H1 (cell line): ENCODE measurements around the gene PAX3. TPM values are rescaled to one million over a fixed set of nuclear protein-coding genes. Genes with fewer than 3 reads are reported as not detected.

Source experiments
- CTCF ChIA-PET: fragments of 300-600 bp; sonication (Branson Sonifier 250); formaldehyde crosslinking; loops from one replicate; lab custom pipeline; 2021; ENCODE audit not compliant: partially characterized antibody; lab: Charles Lee
- POLR2A ChIA-PET: fragments of 300-600 bp; sonication (Branson Sonifier 250); formaldehyde crosslinking; loops from one replicate; lab custom pipeline; 2021; ENCODE audit warnings: inconsistent platforms; ENCODE audit not compliant: partially characterized antibody; lab: Charles Lee
- DNase-seq, 2 experiments: peaks; one replicate each; pipeline versions ENCODE4 v3.0.0 to v3.0.0-alpha.2; 2010 to 2022; ENCODE audit warnings: low spot score in 2 of 2, low read depth in 1 of 2, mixed read lengths in 1 of 2
- FAIRE-seq: peaks from 2 replicates; lab custom pipeline; 2011; peaks lifted over from hg19 to GRCh38; lab: Jason Lieb, UNC
- H2AFZ ChIP-seq: 2 replicates; pipeline ENCODE4 v1.8.1; 2012; ENCODE audit warnings: low read length, inconsistent platforms
- H2AK5ac ChIP-seq: 2 replicates; pipeline ENCODE4 v1.6.1; 2013; ENCODE audit warnings: low read depth, low read length
- H2BK120ac ChIP-seq: replicated peaks from 2 replicates; pipeline ENCODE3; 2013; ENCODE audit warnings: low read depth, low read length, inconsistent platforms
- H2BK12ac ChIP-seq: 2 replicates; pipeline ENCODE4 v1.6.1; 2013; ENCODE audit warnings: low read depth, low read length
- H2BK15ac ChIP-seq: 2 replicates; pipeline ENCODE4 v1.6.1; 2013; ENCODE audit warnings: low read length
- H2BK20ac ChIP-seq: 2 replicates; pipeline ENCODE4 v1.6.1; 2013; ENCODE audit warnings: low read length
- H2BK5ac ChIP-seq: 2 replicates; pipeline ENCODE4 v1.6.1; 2013; ENCODE audit warnings: low read depth, low read length
- H3K14ac ChIP-seq: 2 replicates; pipeline ENCODE4 v1.6.1; 2013; ENCODE audit warnings: inconsistent platforms; ENCODE audit not compliant: insufficient read length
- H3K18ac ChIP-seq: 2 replicates; pipeline ENCODE4 v1.6.1; 2013; ENCODE audit warnings: low read length; ENCODE audit errors: extremely low read depth
- H3K23ac ChIP-seq: 2 replicates; pipeline ENCODE4 v1.6.1; 2013; ENCODE audit warnings: inconsistent platforms; ENCODE audit not compliant: insufficient read length
- H3K23me2 ChIP-seq: 2 replicates; pipeline ENCODE4 v1.6.1; 2013; ENCODE audit warnings: low read depth, low read length
- H3K27ac ChIP-seq: 2 replicates; pipeline ENCODE4 v1.6.1; 2011; ENCODE audit warnings: low read depth, low read length, inconsistent platforms
- H3K27me3 ChIP-seq, 4 experiments: replicated peaks in 1 of 4; 1 replicate in 1 of 4; 2 replicates in 3 of 4; pipeline versions ENCODE4 v1.6.1 to v1.8.1; 2011 to 2013; ENCODE audit warnings: low read length in 3 of 4, mild to moderate bottlenecking in 3 of 4, inconsistent platforms in 2 of 4, mixed read lengths in 2 of 4, moderate library complexity in 1 of 4; ENCODE audit not compliant: control insufficient read depth in 3 of 4, insufficient read depth in 3 of 4; ENCODE audit errors: extremely low read depth in 1 of 4
- H3K36me3 ChIP-seq, 4 experiments: 2 replicates each; pipeline versions ENCODE4 v1.6.1 to v1.8.1; 2011 to 2013; ENCODE audit warnings: mild to moderate bottlenecking in 4 of 4, low read length in 3 of 4, moderate library complexity in 2 of 4, control low read depth in 1 of 4, inconsistent platforms in 1 of 4; ENCODE audit not compliant: insufficient read depth in 4 of 4, control insufficient read depth in 2 of 4
- H3K4ac ChIP-seq: replicated peaks from 2 replicates; pipeline ENCODE3; 2013; ENCODE audit warnings: low read length, low read depth, mixed read lengths, inconsistent platforms; ENCODE audit not compliant: insufficient read length
- H3K4me1 ChIP-seq, 4 experiments: replicated peaks in 1 of 4; 1 replicate in 1 of 4; 2 replicates in 3 of 4; pipeline versions ENCODE4 v1.6.1 to v1.8.1; 2011 to 2013; ENCODE audit warnings: low read length in 3 of 4, inconsistent platforms in 2 of 4, mixed read lengths in 1 of 4; ENCODE audit not compliant: insufficient read depth in 4 of 4, control insufficient read depth in 3 of 4
- H3K4me2 ChIP-seq, 2 experiments: 2 replicates each; pipeline versions ENCODE4 v1.6.1 to v1.8.1; 2011 to 2013; ENCODE audit warnings: low read depth in 2 of 2, low read length in 2 of 2, control low read depth in 1 of 2, inconsistent platforms in 1 of 2, mild to moderate bottlenecking in 1 of 2; ENCODE audit not compliant: insufficient read depth in 1 of 2
- H3K4me3 ChIP-seq, 4 experiments: fragments of 200-600, 300-600 bp in 1 of 4; sonication (generic), shearing (Covaris generic), sonication (Bioruptor Twin) in 1 of 4; 2 replicates each; pipeline versions ENCODE4 v1.5.1 to v1.8.1; 2011 to 2016; ENCODE audit warnings: low read length in 4 of 4, low read depth in 3 of 4, control low read depth in 2 of 4, inconsistent platforms in 2 of 4, mild to moderate bottlenecking in 2 of 4, mixed read lengths in 1 of 4, moderate library complexity in 1 of 4; ENCODE audit not compliant: insufficient read depth in 2 of 4; ENCODE audit errors: extremely low read depth in 1 of 4
- H3K56ac ChIP-seq: replicated peaks from 2 replicates; pipeline ENCODE3; 2013; ENCODE audit warnings: low read depth, mild to moderate bottlenecking, mixed read lengths, low read length, inconsistent platforms; ENCODE audit not compliant: insufficient read length
- H3K79me1 ChIP-seq: 2 replicates; pipeline ENCODE4 v1.6.1; 2013; ENCODE audit warnings: low read depth, low read length, control low read depth
- H3K79me2 ChIP-seq, 2 experiments: 2 replicates each; pipeline versions ENCODE4 v1.6.1 to v1.8.1; 2012 to 2013; ENCODE audit warnings: low read length in 2 of 2, mild to moderate bottlenecking in 2 of 2, inconsistent platforms in 1 of 2; ENCODE audit not compliant: insufficient read depth in 2 of 2, control insufficient read depth in 1 of 2
- H3K9ac ChIP-seq, 4 experiments: replicated peaks in 1 of 4; 1 replicate in 1 of 4; 2 replicates in 3 of 4; pipeline versions ENCODE4 v1.6.1 to v1.8.1; 2011 to 2013; ENCODE audit warnings: low read depth in 3 of 4, low read length in 3 of 4, control low read depth in 2 of 4, mild to moderate bottlenecking in 2 of 4, moderate library complexity in 2 of 4, inconsistent platforms in 1 of 4; ENCODE audit errors: extremely low read depth in 1 of 4
- H3K9me3 ChIP-seq, 2 experiments: 2 replicates each; pipeline versions ENCODE4 v1.6.1 to v1.8.1; 2012 to 2013; ENCODE audit warnings: mild to moderate bottlenecking in 2 of 2, moderate library complexity in 2 of 2, control low read depth in 1 of 2, inconsistent platforms in 1 of 2, low read depth in 1 of 2, low read length in 1 of 2, mixed read lengths in 1 of 2; ENCODE audit not compliant: insufficient read depth in 2 of 2
- H4K20me1 ChIP-seq, 2 experiments: replicated peaks in 1 of 2; 2 replicates each; pipeline versions ENCODE3 to v1.8.1; 2011 to 2013; ENCODE audit warnings: inconsistent platforms in 2 of 2, low read length in 2 of 2, mild to moderate bottlenecking in 1 of 2; ENCODE audit not compliant: insufficient read depth in 2 of 2, control insufficient read depth in 1 of 2
- H4K5ac ChIP-seq: 2 replicates; pipeline ENCODE4 v1.6.1; 2013; ENCODE audit warnings: low read length, low read depth, mixed read lengths, inconsistent platforms; ENCODE audit not compliant: insufficient read length
- H4K8ac ChIP-seq: 2 replicates; pipeline ENCODE4 v1.8.0; 2013; ENCODE audit warnings: mild to moderate bottlenecking, moderate library complexity, low read length, inconsistent platforms; ENCODE audit not compliant: insufficient read depth; ENCODE audit errors: extremely low read depth
- H4K91ac ChIP-seq: replicated peaks from 2 replicates; pipeline ENCODE3; 2013; ENCODE audit warnings: low read length, mixed read lengths, inconsistent platforms; ENCODE audit not compliant: insufficient read length
- BCL11A ChIP-seq, 2 experiments: IDR thresholded peaks; one replicate each; pipeline ENCODE4 v1.6.1; 2011; ENCODE audit warnings: low read depth in 2 of 2, low read length in 2 of 2, mild to moderate bottlenecking in 2 of 2
- CTBP2 ChIP-seq: IDR thresholded peaks from 2 replicates; pipeline ENCODE4 v1.7.0; 2011; ENCODE audit warnings: borderline replicate concordance, mild to moderate bottlenecking, moderate library complexity, mixed read lengths, low read length; ENCODE audit not compliant: insufficient read depth, insufficient read length
- E2F6 ChIP-seq: IDR thresholded peaks from 2 replicates; pipeline ENCODE4 v1.6.1; 2012; ENCODE audit warnings: inconsistent platforms
- GTF2F1 ChIP-seq: IDR thresholded peaks from 2 replicates; pipeline ENCODE4 v1.6.1; 2012; ENCODE audit warnings: low read depth, low read length, improper control_type of control experiment, borderline replicate concordance
- KDM4A ChIP-seq: IDR thresholded peaks from one replicate; pipeline ENCODE4 v1.7.1; 2012; ENCODE audit warnings: low read depth, mild to moderate bottlenecking, moderate library complexity, low read length, inconsistent platforms; ENCODE audit not compliant: severe bottlenecking
- NRF1 ChIP-seq: IDR thresholded peaks from 2 replicates; pipeline ENCODE4 v1.6.1; 2011; ENCODE audit warnings: mild to moderate bottlenecking, low read depth, low read length, improper control_type of control experiment
- RAD21 ChIP-seq, 2 experiments: IDR thresholded peaks in 1 of 2; conservative IDR thresholded peaks in 1 of 2; 2 replicates each; pipeline ENCODE4 v1.6.1; 2011; ENCODE audit warnings: low read depth in 2 of 2, low read length in 2 of 2, improper control_type of control experiment in 1 of 2, inconsistent platforms in 1 of 2, mild to moderate bottlenecking in 1 of 2, moderate library complexity in 1 of 2
- SIX5 ChIP-seq: IDR thresholded peaks from 2 replicates; pipeline ENCODE4 v1.6.1; 2011; ENCODE audit warnings: mild to moderate bottlenecking, low read depth, low read length
- SUZ12 ChIP-seq: fragments of 200-600 bp; sonication (generic); IDR thresholded peaks from 2 replicates; pipeline ENCODE4 v1.6.1; 2012; ENCODE audit warnings: mild to moderate bottlenecking, inconsistent platforms, low read length, moderate library complexity, mixed read lengths
- ZNF274 ChIP-seq: IDR thresholded peaks from 2 replicates; pipeline ENCODE4 v1.7.0; 2012; ENCODE audit warnings: low read length, borderline replicate concordance; ENCODE audit errors: extremely low read depth
- WGBS, 2 experiments: shearing (Covaris generic) in 1 of 2; methylation state at CpG; one replicate each; pipeline versions ENCODE4 v1.1.6 to v1.1.7; 2013 to 2015; ENCODE audit warnings: low lambda C conversion rate in 2 of 2, mixed read lengths in 2 of 2, inconsistent platforms in 1 of 2, low coverage in 1 of 2, missing lambda C conversion rate in 1 of 2; ENCODE audit not compliant: insufficient replicate concordance in 2 of 2, insufficient coverage in 1 of 2, insufficient read length in 1 of 2; ENCODE audit errors: extremely low coverage in 1 of 2, missing lambda C conversion rate in 1 of 2; 5-methylcytosine and 5-hydroxymethylcytosine counted together
- polyA plus RNA-seq, 7 experiments: library from polyadenylated mRNA; depleted of rRNA in 3 of 7; stranded (reverse) in 5 of 7; unstranded in 2 of 7; fragments of >200 nt in 5 of 7; fragments of 200-250 nt in 2 of 7; gene quantifications; 1 replicate in 5 of 7; 2 replicates in 1 of 7; 4 replicates in 1 of 7; pipeline versions ENCODE4 v1.2.1 to v1.2.3, GENCODE V29; 2011 to 2013; ENCODE audit warnings: missing spikeins in 2 of 7, mixed read lengths in 2 of 7
- total RNA-seq: library from RNA; stranded (reverse); fragmentation: NEBNext Ultra II Directional; extraction: Animal tissue kit (Norgen Biotek cat#: 25700); gene quantifications from 2 replicates; pipeline ENCODE4 v1.2.1, GENCODE V29; 2021

PAX3 gene
- total and polyA plus RNA-seq, 2 of the 8 experiments (the other 6 are each of a cell fraction or from before 2014, with no cell fraction given): 0.33 TPM; not detected in 1

- Histone ChIP-seq H3K4me3 (peak overlapping the region; percentile 41 to 65 (median 44)), H2BK5ac (no peak overlapping the region), H3K27me3 (peaks cover 52 to 78% (median 66%) of the 10 kb centered on the region in 4 experiments), H3K4me2 (peak overlapping the region; percentile 65 to 84), H3K9ac (no peak overlapping the region), H4K91ac (no peak overlapping the region), H2BK15ac (no peak overlapping the region), H2AFZ (no peak overlapping the region), H3K4ac (no peak overlapping the region), H3K18ac (no peak overlapping the region), H4K20me1 (peaks cover 2% of the 10 kb centered on the region in 2 experiments), H3K56ac (no peak overlapping the region), H3K9me3 (no peaks in the 10 kb centered on the region), H3K79me2 (no peaks in the 10 kb centered on the region), H3K23me2 (peaks cover 18% of the 10 kb centered on the region), H2BK12ac (no peak overlapping the region), H3K23ac (no peak overlapping the region), H3K79me1 (no peaks in the 10 kb centered on the region), H4K5ac (no peak overlapping the region), H3K27ac (no peak overlapping the region), H2AK5ac (no peak overlapping the region), H2BK120ac (no peak overlapping the region), H3K4me1 (peaks cover 0 to 9% (median under 1%) of the 10 kb centered on the region in 4 experiments; a peak in 4 of 7 replicates), H3K36me3 (no peaks in the 10 kb centered on the region), H2BK20ac (no peak overlapping the region), H3K14ac (no peak overlapping the region), H4K8ac (no peak overlapping the region)
- DNase-seq (peak in 1 of 2 experiments; percentile 82), FAIRE-seq (no peak)
- 1% methylated on average over 33 of the region's 96 CpGs; no CpG with 5 or more reads in 1 of the 2 experiments for WGBS, 2 experiments
- ChIA-PET CTCF (interaction anchor here (0.8 to 2.9 kb wide), 15 partner anchors 13 to 295 kb away, joined by 3 to 20 read pairs (median 5); no protein-coding TSS in a partner anchor), POLR2A (interaction anchor here (0.6 to 1.7 kb wide), 2 partner anchors 28 to 29 kb away, joined by 3 read pairs; no protein-coding TSS in a partner anchor)
- TF ChIP-seq NRF1: no peak
- TF ChIP-seq GTF2F1: no peak
- peak; percentile 36; the same call in 1 of the 2 replicates for TF ChIP-seq SUZ12
- no peak for TF ChIP-seq SIX5
- no peak for TF ChIP-seq BCL11A (IDR thresholded peaks at IDR 0.05; ENCODE audit: low read depth in 2 of 2, low read length in 2 of 2)
- TF ChIP-seq E2F6: peak; percentile 45; the same call in 1 of the 2 replicates
- TF ChIP-seq ZNF274: no peak
- peak; percentile 81 for TF ChIP-seq KDM4A
- TF ChIP-seq RAD21 (IDR thresholded peaks at IDR 0.05 in 1 of 2, conservative IDR thresholded peaks at IDR 0.05 in 1 of 2; ENCODE audit: low read depth in 2 of 2, low read length in 2 of 2): peak in 1 of 2 experiments; percentile 16; a peak in 2 of 4 replicates
- TF ChIP-seq CTBP2: peak; percentile 90
Measured at GRCh38 chr2:222319586-222320435, 21.0 kb upstream of the PAX3 start.
